PFSK-1 (cell line): ENCODE data around the gene TANC2.

ENCODE experiments used
- FOXP2 ChIP-seq: optimal IDR thresholded peaks from 2 replicates; pipeline ENCODE3; 2011; ENCODE audit warnings: borderline replicate concordance, control low read depth, inconsistent platforms; ENCODE audit not compliant: insufficient read depth; ENCODE audit errors: extremely low read length, extremely low read depth
- POLR2AphosphoS5 ChIP-seq: IDR thresholded peaks from 2 replicates; pipeline ENCODE4 v1.6.1; 2012; ENCODE audit warnings: low read depth, mild to moderate bottlenecking, control low read depth, low read length, moderate library complexity
- TAF1 ChIP-seq: IDR thresholded peaks from 2 replicates; pipeline ENCODE4 v1.6.1; 2012; ENCODE audit warnings: low read length, control low read depth, borderline replicate concordance; ENCODE audit not compliant: insufficient read depth
- TF ChIP-seq, protein P1 (sequence below), 2 experiments: IDR thresholded peaks; 2 replicates each; pipeline versions ENCODE4 v1.6.1 to v1.8.0; 2011 to 2012; ENCODE audit warnings: low read depth in 2 of 2, low read length in 2 of 2, control low read depth in 1 of 2, inconsistent platforms in 1 of 2, mild to moderate bottlenecking in 1 of 2, moderate library complexity in 1 of 2; ENCODE audit not compliant: insufficient read depth in 1 of 2

DNA sequence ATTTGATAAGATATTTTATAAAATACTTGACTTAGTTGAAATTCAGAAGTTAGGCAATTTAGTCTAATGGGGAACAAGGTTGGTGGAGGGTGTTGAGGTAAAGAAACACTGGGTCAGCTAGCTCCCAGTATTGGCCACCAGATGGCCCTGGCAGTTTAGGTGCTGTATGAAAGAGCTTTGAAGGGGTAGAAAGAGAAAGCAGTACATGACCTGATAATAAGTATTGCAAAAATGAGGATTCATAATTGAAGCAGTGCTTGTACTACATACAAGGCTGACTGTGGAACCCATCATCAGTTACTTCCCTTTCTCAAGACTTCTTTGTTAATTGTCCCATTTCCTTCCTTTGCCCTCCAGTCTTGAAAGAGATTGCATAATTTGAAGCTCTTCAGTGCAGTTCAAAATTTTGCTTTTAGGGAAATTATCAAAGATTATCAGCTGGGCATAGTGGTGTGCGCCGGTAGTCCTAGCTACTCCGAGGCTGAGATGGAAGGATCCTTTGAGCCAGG, 29.4 kb downstream of the TANC2 start:
- no peak for TF ChIP-seq POLR2AphosphoS5
- TF ChIP-seq TAF1 = no peak
- TF ChIP-seq, protein P1, sequence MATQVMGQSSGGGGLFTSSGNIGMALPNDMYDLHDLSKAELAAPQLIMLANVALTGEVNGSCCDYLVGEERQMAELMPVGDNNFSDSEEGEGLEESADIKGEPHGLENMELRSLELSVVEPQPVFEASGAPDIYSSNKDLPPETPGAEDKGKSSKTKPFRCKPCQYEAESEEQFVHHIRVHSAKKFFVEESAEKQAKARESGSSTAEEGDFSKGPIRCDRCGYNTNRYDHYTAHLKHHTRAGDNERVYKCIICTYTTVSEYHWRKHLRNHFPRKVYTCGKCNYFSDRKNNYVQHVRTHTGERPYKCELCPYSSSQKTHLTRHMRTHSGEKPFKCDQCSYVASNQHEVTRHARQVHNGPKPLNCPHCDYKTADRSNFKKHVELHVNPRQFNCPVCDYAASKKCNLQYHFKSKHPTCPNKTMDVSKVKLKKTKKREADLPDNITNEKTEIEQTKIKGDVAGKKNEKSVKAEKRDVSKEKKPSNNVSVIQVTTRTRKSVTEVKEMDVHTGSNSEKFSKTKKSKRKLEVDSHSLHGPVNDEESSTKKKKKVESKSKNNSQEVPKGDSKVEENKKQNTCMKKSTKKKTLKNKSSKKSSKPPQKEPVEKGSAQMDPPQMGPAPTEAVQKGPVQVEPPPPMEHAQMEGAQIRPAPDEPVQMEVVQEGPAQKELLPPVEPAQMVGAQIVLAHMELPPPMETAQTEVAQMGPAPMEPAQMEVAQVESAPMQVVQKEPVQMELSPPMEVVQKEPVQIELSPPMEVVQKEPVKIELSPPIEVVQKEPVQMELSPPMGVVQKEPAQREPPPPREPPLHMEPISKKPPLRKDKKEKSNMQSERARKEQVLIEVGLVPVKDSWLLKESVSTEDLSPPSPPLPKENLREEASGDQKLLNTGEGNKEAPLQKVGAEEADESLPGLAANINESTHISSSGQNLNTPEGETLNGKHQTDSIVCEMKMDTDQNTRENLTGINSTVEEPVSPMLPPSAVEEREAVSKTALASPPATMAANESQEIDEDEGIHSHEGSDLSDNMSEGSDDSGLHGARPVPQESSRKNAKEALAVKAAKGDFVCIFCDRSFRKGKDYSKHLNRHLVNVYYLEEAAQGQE (IDR thresholded peaks at IDR 0.05; ENCODE audit: insufficient read depth in 1 of 2, low read depth in 2 of 2, low read length in 2 of 2) = no peak
- no peak for TF ChIP-seq FOXP2
